Measurements from ENCODE around the gene NOTCH1. TPM values are rescaled to one million over a fixed set of nuclear protein-coding genes. Genes with fewer than 3 reads are reported as not detected.

NOTCH1 gene
- total RNA-seq, 3 donors from 2014 or later (not counting 1 experiment from before 2014, with no cell fraction given): 126 to 228 (median 192) TPM

GRCh38 chr9:136527131-136527530, 18.7 kb downstream of the NOTCH1 start:
- ATAC-seq (no peak), DNase-seq (no peak)
- H3K27me3 Mint-ChIP-seq (ENCODE audit: low read depth in 2 of 2): no peaks in the 10 kb centered on the region
- 89% methylated on average over 20 of the region's 20 CpGs for WGBS (ENCODE audit: insufficient coverage)
- Histone ChIP-seq H3K27ac (ENCODE audit: low read length) (no peak overlapping the region), H3K36me3 (ENCODE audit: control insufficient read depth, insufficient read depth, low read length) (peaks cover 19% of the 10 kb centered on the region), H3K4me1 (ENCODE audit: control insufficient read depth, insufficient read depth, low read length) (peaks cover 81% of the 10 kb centered on the region), H3K4me3 (ENCODE audit: low read length) (no peak overlapping the region), H3K9me3 (ENCODE audit: control insufficient read depth, insufficient read depth, low read length) (no peaks in the 10 kb centered on the region), H3K27me3 (ENCODE audit: control insufficient read depth, insufficient read depth, low read length) (no peaks in the 10 kb centered on the region)
- no peak overlapping the region for H3K27ac Mint-ChIP-seq
- intact Hi-C loops (cut with micrococcal nuclease): no loop called here
- no peaks in the 10 kb centered on the region for H3K9me3 Mint-ChIP-seq
- TF ChIP-seq CTCF (IDR thresholded peaks at IDR 0.05): no peak
- no peak overlapping the region for H3K4me3 Mint-ChIP-seq
- H3K4me1 Mint-ChIP-seq: peaks cover 21 to 57% of the 10 kb centered on the region in 2 donors
- no peaks in the 10 kb centered on the region for H3K36me3 Mint-ChIP-seq

- Histone ChIP-seq H3K9me3 (ENCODE audit: control insufficient read depth, insufficient read depth, low read length) (no peaks in the 10 kb centered on the region), H3K4me3 (ENCODE audit: low read length) (no peak overlapping the region), H3K27ac (ENCODE audit: low read length) (no peak overlapping the region), H3K36me3 (ENCODE audit: control insufficient read depth, insufficient read depth, low read length) (peaks cover 20% of the 10 kb centered on the region), H3K27me3 (ENCODE audit: control insufficient read depth, insufficient read depth, low read length) (no peaks in the 10 kb centered on the region), H3K4me1 (ENCODE audit: control insufficient read depth, insufficient read depth, low read length) (peaks cover 76% of the 10 kb centered on the region)
- DNase-seq (no peak), ATAC-seq (no peak)
- Mint-ChIP-seq H3K4me3 (no peak overlapping the region), H3K27ac (peak overlapping the region; percentile 21 to 66), H3K27me3 (ENCODE audit: low read depth in 2 of 2) (no peaks in the 10 kb centered on the region), H3K9me3 (no peaks in the 10 kb centered on the region), H3K36me3 (no peaks in the 10 kb centered on the region), H3K4me1 (peaks cover 16 to 52% of the 10 kb centered on the region in 2 donors)
- TF ChIP-seq CTCF (IDR thresholded peaks at IDR 0.05): no peak
- intact Hi-C loops (cut with micrococcal nuclease): no loop called here
- 89% methylated on average over 28 of the region's 30 CpGs for whole genome bisulfite sequencing (ENCODE audit: insufficient coverage)
Measured at GRCh38 chr9:136526625-136527066, 19.2 kb downstream of the NOTCH1 start.

- intact Hi-C loops (cut with micrococcal nuclease): no loop called here
- Histone ChIP-seq H3K27me3 (ENCODE audit: control insufficient read depth, insufficient read depth, low read length) (no peaks in the 10 kb centered on the region), H3K9me3 (ENCODE audit: control insufficient read depth, insufficient read depth, low read length) (no peaks in the 10 kb centered on the region), H3K4me3 (ENCODE audit: low read length) (no peak overlapping the region), H3K36me3 (ENCODE audit: control insufficient read depth, insufficient read depth, low read length) (peaks cover 27% of the 10 kb centered on the region), H3K4me1 (ENCODE audit: control insufficient read depth, insufficient read depth, low read length) (peaks cover 76% of the 10 kb centered on the region), H3K27ac (ENCODE audit: low read length) (no peak overlapping the region)
- Mint-ChIP-seq H3K27ac (peak overlapping the region; percentile 21 to 66), H3K36me3 (no peaks in the 10 kb centered on the region), H3K4me3 (no peak overlapping the region), H3K9me3 (no peaks in the 10 kb centered on the region), H3K4me1 (peaks cover 10 to 45% of the 10 kb centered on the region in 2 donors), H3K27me3 (ENCODE audit: low read depth in 2 of 2) (no peaks in the 10 kb centered on the region)
- ATAC-seq (no peak), DNase-seq (no peak)
- 82% methylated on average over 30 of the region's 30 CpGs for WGBS (ENCODE audit: insufficient coverage)
- TF ChIP-seq CTCF (IDR thresholded peaks at IDR 0.05): no peak
Measured at GRCh38 chr9:136525841-136526499, 19.9 kb downstream of the NOTCH1 start.

GRCh38 chr9:136525207-136525606, 20.6 kb downstream of the NOTCH1 start:
- H3K27me3 ChIP-seq (ENCODE audit: control insufficient read depth, insufficient read depth, low read length): no peaks in the 10 kb centered on the region
- Mint-ChIP-seq H3K27ac (peak overlapping the region in 1 of 2 donors; percentile 66), H3K4me3 (no peak overlapping the region), H3K36me3 (no peaks in the 10 kb centered on the region), H3K9me3 (no peaks in the 10 kb centered on the region), H3K4me1 (peaks cover 4 to 37% of the 10 kb centered on the region in 2 donors), H3K27me3 (ENCODE audit: low read depth in 2 of 2) (no peaks in the 10 kb centered on the region)
- no peak overlapping the region for H3K27ac ChIP-seq (ENCODE audit: low read length)
- 85% methylated on average over 21 of the region's 21 CpGs for WGBS (ENCODE audit: insufficient coverage)
- DNase-seq (no peak), ATAC-seq (no peak)
- H3K4me3 ChIP-seq (ENCODE audit: low read length): no peak overlapping the region
- H3K9me3 ChIP-seq (ENCODE audit: control insufficient read depth, insufficient read depth, low read length): no peaks in the 10 kb centered on the region
- intact Hi-C loops (cut with micrococcal nuclease): no loop called here
- peaks cover 30% of the 10 kb centered on the region for H3K36me3 ChIP-seq (ENCODE audit: control insufficient read depth, insufficient read depth, low read length)
- peaks cover 68% of the 10 kb centered on the region for H3K4me1 ChIP-seq (ENCODE audit: control insufficient read depth, insufficient read depth, low read length)
- no peak for TF ChIP-seq CTCF (IDR thresholded peaks at IDR 0.05)
